ENCODE data around the gene KLF18. TPM values are rescaled to one million over a fixed set of nuclear protein-coding genes. Genes with fewer than 3 reads are reported as not detected.
A peak's percentile ranks its signal among the peaks of the same experiment; 100 is the strongest.

KLF18 gene
- total RNA-seq, 1 experiment from 2014 or later: not detected

GRCh38 chr1:44152692-44153091 is 11.3 kb upstream of the KLF18 start:
- no TSS peak for BruUV-seq (replicated peaks)
- Mint-ChIP-seq H3K9me3 (ENCODE audit: unreplicated experiment) (no peaks in the 10 kb centered on the region), H3K4me1 (ENCODE audit: insufficient read depth, unreplicated experiment) (peaks cover 22% of the 10 kb centered on the region), H3K36me3 (ENCODE audit: insufficient read depth, unreplicated experiment) (no peaks in the 10 kb centered on the region), H3K4me3 (ENCODE audit: unreplicated experiment) (no peak overlapping the region), H3K27me3 (ENCODE audit: insufficient read depth, unreplicated experiment) (no peaks in the 10 kb centered on the region), H3K27ac (ENCODE audit: low read depth, unreplicated experiment) (no peak overlapping the region)
- intact Hi-C loops (cut with micrococcal nuclease): no loop called here
- DNase-seq (ENCODE audit: unreplicated experiment): peak; percentile 39
- TF ChIP-seq CTCF (IDR thresholded peaks at IDR 0.05; ENCODE audit: unreplicated experiment): no peak
- POLR2A ChIA-PET: interaction anchor here (1.3 kb wide), 1 partner anchor 12 kb away, joined by 3 read pairs; no protein-coding TSS in a partner anchor
- CTCF ChIA-PET: no interaction called here

DNA sequence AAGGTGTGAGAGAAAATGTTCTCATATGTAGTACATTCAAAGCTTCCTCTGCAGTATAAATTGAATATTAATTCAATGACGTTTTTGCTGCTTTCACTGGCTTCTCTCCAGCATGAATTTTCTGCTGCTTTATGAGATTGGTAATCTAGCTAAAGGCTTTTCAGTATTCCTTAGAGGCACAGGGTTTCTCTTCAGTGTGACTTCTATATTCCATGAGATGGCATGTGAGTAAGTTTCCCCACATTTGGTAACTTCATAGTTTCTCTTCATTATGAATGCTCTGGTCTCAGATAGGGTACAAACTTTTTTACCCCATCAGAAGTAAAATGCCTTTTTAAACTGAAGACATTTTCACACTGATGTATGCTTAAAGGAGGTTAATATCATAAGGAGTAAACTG is 10.4 kb upstream of the KLF18 start:
- POLR2A ChIA-PET: interaction anchor here (1.3 kb wide), 1 partner anchor 13 kb away, joined by 3 read pairs; no protein-coding TSS in a partner anchor
- no peak overlapping the region for H3K27ac Mint-ChIP-seq (ENCODE audit: low read depth, unreplicated experiment)
- BruUV-seq (replicated peaks): no TSS peak
- intact Hi-C loops (cut with micrococcal nuclease): no loop called here
- CTCF ChIA-PET: interaction anchor here (1.4 kb wide), 1 partner anchor 104 kb away, joined by 4 read pairs; no protein-coding TSS in a partner anchor
- H3K4me1 Mint-ChIP-seq (ENCODE audit: insufficient read depth, unreplicated experiment): peaks cover 22% of the 10 kb centered on the region
- no peak overlapping the region for H3K4me3 Mint-ChIP-seq (ENCODE audit: unreplicated experiment)
- TF ChIP-seq CTCF (IDR thresholded peaks at IDR 0.05; ENCODE audit: unreplicated experiment): no peak
- DNase-seq (ENCODE audit: unreplicated experiment): no peak
- H3K9me3 Mint-ChIP-seq (ENCODE audit: unreplicated experiment): no peaks in the 10 kb centered on the region
- no peaks in the 10 kb centered on the region for H3K27me3 Mint-ChIP-seq (ENCODE audit: insufficient read depth, unreplicated experiment)
- no peaks in the 10 kb centered on the region for H3K36me3 Mint-ChIP-seq (ENCODE audit: insufficient read depth, unreplicated experiment)

DNA sequence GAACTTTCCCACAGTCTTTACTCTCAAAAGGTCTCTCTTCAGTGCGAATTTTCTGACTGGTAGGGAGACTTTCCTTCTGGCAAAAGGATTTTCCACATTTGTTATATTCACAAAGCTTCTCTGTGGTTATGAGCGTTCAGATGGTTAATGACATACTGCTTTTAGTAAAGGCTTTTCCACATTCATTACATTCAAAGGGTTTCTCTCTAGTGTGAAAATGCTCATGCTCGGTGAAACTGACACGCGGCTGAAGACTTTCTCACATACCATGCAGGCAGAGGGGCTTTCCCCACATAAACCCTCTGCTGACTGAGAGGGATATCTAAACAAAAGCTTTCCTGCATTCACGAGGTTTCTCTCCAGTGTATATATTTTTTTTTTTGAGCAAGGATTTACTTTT is 9.9 kb upstream of the KLF18 start:
- peaks cover 22% of the 10 kb centered on the region for H3K4me1 Mint-ChIP-seq (ENCODE audit: insufficient read depth, unreplicated experiment)
- no peak overlapping the region for H3K4me3 Mint-ChIP-seq (ENCODE audit: unreplicated experiment)
- CTCF ChIA-PET: interaction anchor here (1.4 kb wide), 1 partner anchor 104 kb away, joined by 4 read pairs; no protein-coding TSS in a partner anchor
- no TSS peak for BruUV-seq (replicated peaks)
- POLR2A ChIA-PET: interaction anchor here (1.3 kb wide), 1 partner anchor 13 kb away, joined by 3 read pairs; no protein-coding TSS in a partner anchor
- H3K27me3 Mint-ChIP-seq (ENCODE audit: insufficient read depth, unreplicated experiment): no peaks in the 10 kb centered on the region
- no peak overlapping the region for H3K27ac Mint-ChIP-seq (ENCODE audit: low read depth, unreplicated experiment)
- no peak for DNase-seq (ENCODE audit: unreplicated experiment)
- no peak for TF ChIP-seq CTCF (IDR thresholded peaks at IDR 0.05; ENCODE audit: unreplicated experiment)
- H3K9me3 Mint-ChIP-seq (ENCODE audit: unreplicated experiment): no peaks in the 10 kb centered on the region
- intact Hi-C loops (cut with micrococcal nuclease): no loop called here
- H3K36me3 Mint-ChIP-seq (ENCODE audit: insufficient read depth, unreplicated experiment): no peaks in the 10 kb centered on the region

GRCh38 chr1:44147582-44147981 is 6.2 kb upstream of the KLF18 start:
- intact Hi-C loops (cut with micrococcal nuclease): no loop called here
- H3K27ac Mint-ChIP-seq (ENCODE audit: low read depth, unreplicated experiment): no peak overlapping the region
- no TSS peak for BruUV-seq (replicated peaks)
- no peaks in the 10 kb centered on the region for H3K36me3 Mint-ChIP-seq (ENCODE audit: insufficient read depth, unreplicated experiment)
- no peak for DNase-seq (ENCODE audit: unreplicated experiment)
- H3K4me3 Mint-ChIP-seq (ENCODE audit: unreplicated experiment): no peak overlapping the region
- peaks cover 7% of the 10 kb centered on the region for H3K9me3 Mint-ChIP-seq (ENCODE audit: unreplicated experiment)
- TF ChIP-seq CTCF (IDR thresholded peaks at IDR 0.05; ENCODE audit: unreplicated experiment): no peak
- ChIA-PET POLR2A (interaction anchor here (0.7 kb wide), 2 partner anchors 13 to 22 kb away, joined by 3 to 6 read pairs; no protein-coding TSS in a partner anchor), CTCF (no interaction called here)
- peaks cover 4% of the 10 kb centered on the region for H3K4me1 Mint-ChIP-seq (ENCODE audit: insufficient read depth, unreplicated experiment)
- H3K27me3 Mint-ChIP-seq (ENCODE audit: insufficient read depth, unreplicated experiment): no peaks in the 10 kb centered on the region
